ENCODE measurements around the gene LHFPL2. TPM values are rescaled to one million over a fixed set of nuclear protein-coding genes. Genes with fewer than 3 reads are reported as not detected.

LHFPL2 gene
- total and polyA plus RNA-seq, 9 donors, result 20.3 to 45.1 (median 27.9) TPM

DNA sequence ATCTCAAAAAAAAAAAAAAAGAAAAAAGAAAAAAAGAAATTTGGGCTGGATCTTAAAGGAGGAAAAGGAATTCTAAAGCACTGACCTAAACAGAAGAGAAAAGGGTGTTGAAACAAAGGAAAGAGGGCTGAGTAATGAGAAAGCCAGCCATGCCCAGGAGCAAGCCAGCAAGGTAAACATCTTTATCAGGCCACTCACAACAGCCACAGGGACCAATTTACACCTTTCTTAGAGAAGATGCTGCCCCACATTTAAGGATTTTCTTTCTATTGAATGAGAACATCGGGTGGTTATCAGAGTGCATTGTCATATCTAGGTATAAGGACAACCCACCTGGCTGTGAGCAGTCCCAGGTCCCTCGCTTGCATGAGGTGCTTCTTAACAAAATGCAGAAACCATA lies 16.6 kb downstream of the LHFPL2 start:
- intact Hi-C loops (cut with DNase I), result no loop called here
- Histone ChIP-seq H3K27ac (no peak overlapping the region), H3K36me3 (no peaks in the 10 kb centered on the region), H3K9me3 (no peaks in the 10 kb centered on the region), H3K27me3 (no peaks in the 10 kb centered on the region), H3K4me1 (ENCODE audit: insufficient read depth) (peaks cover 9% of the 10 kb centered on the region), H3K4me3 (no peak overlapping the region)
- DNase-seq, result no peak
- WGBS, 3 donors, result 93 to 98% (median 98%) methylated on average over 2 of the region's 2 CpGs
- no peak for TF ChIP-seq EP300 (IDR thresholded peaks at IDR 0.05)
- no peak for TF ChIP-seq CTCF (IDR thresholded peaks at IDR 0.05)
- TF ChIP-seq POLR2A (IDR thresholded peaks at IDR 0.05), result no peak

DNA sequence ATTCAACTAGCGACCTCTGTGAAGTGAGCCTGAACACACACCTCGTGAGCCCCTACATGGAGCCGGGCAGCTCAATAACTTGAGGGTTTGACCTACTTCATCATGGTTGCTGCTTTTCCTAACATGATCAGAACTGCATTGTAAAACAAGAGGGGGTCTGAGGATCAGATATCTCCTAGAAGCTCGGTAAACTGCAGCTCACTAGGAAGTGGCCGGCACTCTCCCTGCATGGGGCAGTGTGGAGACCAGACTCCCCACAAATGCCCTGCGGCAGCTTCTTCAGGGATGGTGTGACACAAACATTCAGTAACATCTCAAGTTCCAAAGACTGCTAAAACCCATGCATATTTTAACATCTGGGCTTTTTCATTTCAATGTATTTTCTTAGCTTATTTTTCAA lies 18.5 kb downstream of the LHFPL2 start:
- DNase-seq, result no peak
- intact Hi-C loops (cut with DNase I), result no loop called here
- TF ChIP-seq CTCF (IDR thresholded peaks at IDR 0.05) (no peak), EP300 (IDR thresholded peaks at IDR 0.05) (no peak), POLR2A (IDR thresholded peaks at IDR 0.05) (no peak)
- Histone ChIP-seq H3K36me3 (no peaks in the 10 kb centered on the region), H3K9me3 (no peaks in the 10 kb centered on the region), H3K27ac (no peak overlapping the region), H3K27me3 (no peaks in the 10 kb centered on the region), H3K4me1 (ENCODE audit: insufficient read depth) (peaks cover 9% of the 10 kb centered on the region), H3K4me3 (no peak overlapping the region)
- 82 to 86% (median 84%) methylated on average over 6 of the region's 6 CpGs for WGBS, 3 donors

- no peaks in the 10 kb centered on the region for H3K27me3 ChIP-seq
- no peaks in the 10 kb centered on the region for H3K36me3 ChIP-seq
- DNase-seq, result no peak
- TF ChIP-seq CTCF (IDR thresholded peaks at IDR 0.05), result no peak
- no peak for TF ChIP-seq POLR2A (IDR thresholded peaks at IDR 0.05)
- no peak for TF ChIP-seq EP300 (IDR thresholded peaks at IDR 0.05)
- H3K27ac ChIP-seq, result no peak overlapping the region
- H3K9me3 ChIP-seq, result no peaks in the 10 kb centered on the region
- 66 to 77% (median 69%) methylated on average over 3 of the region's 3 CpGs for WGBS, 3 donors
- intact Hi-C loops (cut with DNase I), result no loop called here
- H3K4me1 ChIP-seq (ENCODE audit: insufficient read depth), result peaks cover 6% of the 10 kb centered on the region
- no peak overlapping the region for H3K4me3 ChIP-seq
Measured at GRCh38 chr5:78629624-78630023, 18.9 kb downstream of the LHFPL2 start.

- intact Hi-C loops (cut with DNase I), result no loop called here
- Histone ChIP-seq H3K36me3 (no peaks in the 10 kb centered on the region), H3K27ac (no peak overlapping the region), H3K4me1 (ENCODE audit: insufficient read depth) (peaks cover 5% of the 10 kb centered on the region), H3K27me3 (no peaks in the 10 kb centered on the region), H3K9me3 (no peaks in the 10 kb centered on the region), H3K4me3 (no peak overlapping the region)
- TF ChIP-seq POLR2A (IDR thresholded peaks at IDR 0.05) (no peak), CTCF (IDR thresholded peaks at IDR 0.05) (no peak), EP300 (IDR thresholded peaks at IDR 0.05) (no peak)
- 69 to 74% (median 72%) methylated on average over 5 of the region's 5 CpGs for WGBS, 3 donors
- DNase-seq, result no peak
Measured at GRCh38 chr5:78628270-78628992, 20.1 kb downstream of the LHFPL2 start.
